Astrocyte of the hippocampus (primary cell): ENCODE results near the gene DNAJB8.

Source experiments
- DNase-seq: peaks from one replicate; pipeline ENCODE4 v3.0.0; 2011; ENCODE audit warnings: low read depth, low spot score

The DNAJB8 gene

DNA sequence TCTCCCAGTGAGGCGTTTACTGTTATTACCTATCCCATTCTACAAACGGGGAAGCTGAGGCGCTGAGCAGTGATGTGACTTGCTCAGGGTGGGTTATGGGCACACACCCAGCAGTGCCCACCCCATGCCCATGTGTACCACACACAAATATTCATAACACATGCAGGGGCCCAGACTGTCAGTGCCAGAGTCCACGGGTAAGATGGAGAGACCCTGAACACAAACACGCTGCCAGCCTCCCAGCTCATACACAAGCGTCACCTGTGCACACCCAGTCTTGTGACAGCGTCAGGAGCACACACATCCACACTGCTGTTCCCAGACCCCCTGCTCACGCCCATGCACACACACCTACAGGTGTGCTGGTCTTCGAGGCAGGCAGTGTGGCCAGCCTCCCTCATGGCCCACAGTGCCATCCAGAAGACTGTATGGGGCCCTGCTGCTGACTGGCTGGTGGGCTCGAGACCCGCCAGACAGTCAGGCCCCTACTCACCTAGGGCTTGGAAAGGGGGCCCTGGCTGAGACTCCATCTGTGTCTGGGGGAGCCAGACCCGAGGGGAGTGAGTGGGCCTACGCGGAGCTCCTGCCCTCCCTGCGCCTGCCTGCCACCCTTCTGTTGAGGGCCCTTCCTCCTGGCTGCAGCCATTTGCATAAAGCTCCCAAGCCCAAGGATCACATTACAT lies 39.4 kb downstream of the DNAJB8 start:
- no peak for DNase-seq

DNA sequence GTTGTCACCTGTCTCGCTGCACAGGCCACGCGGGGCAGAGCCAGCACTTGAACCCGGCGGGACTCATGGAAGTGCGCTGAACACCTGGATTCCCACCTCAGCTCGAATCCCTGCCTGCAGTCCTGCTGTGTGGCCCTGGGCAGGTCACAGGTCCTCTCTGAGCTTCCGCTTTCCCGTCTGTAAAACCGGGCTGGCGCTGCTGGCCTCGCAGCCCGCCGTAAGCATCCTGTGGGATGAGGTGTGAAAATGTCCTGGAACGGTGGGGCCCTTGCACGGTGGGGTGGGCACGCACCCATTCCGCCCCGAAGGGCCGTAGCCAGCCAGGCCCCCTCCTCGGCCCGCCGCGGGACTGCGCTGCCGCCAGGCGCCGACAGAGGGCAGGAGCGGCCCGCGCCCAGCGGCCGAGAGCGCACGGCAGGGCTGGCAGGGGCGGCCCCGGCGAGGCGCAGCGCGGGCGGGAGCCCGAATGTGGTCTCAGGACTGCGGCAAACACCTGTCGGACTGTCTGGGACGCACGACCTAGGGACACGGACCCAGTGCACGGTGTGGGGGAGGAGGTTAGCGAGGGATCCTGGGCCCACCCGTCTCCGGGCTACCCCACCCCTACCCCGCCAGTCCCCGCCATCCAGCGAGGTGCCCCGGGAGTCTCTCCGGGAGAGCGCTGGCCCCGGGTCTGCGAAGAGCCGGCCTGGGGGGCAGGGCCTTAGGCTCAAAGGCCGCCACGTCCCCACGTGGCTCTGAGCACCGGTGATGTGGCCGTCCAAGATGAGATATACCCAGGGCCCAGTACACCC lies 40.4 kb downstream of the DNAJB8 start:
- DNase-seq = peak; percentile 71

DNA sequence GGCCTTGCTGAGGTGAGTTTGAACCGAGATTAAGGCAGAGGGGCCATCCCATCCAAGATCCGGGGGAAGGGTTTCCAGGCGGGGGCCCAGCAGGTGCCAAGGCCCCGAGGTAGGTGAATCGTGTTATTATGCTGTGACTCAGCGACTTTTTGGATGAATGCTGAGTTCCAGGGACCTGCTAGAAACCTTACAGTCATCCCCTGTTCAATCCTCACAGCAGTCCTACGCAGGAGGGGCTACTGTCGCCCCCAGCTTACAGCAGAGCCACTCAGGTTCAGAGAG lies 40.9 kb downstream of the DNAJB8 start:
- no peak for DNase-seq

GRCh38 chr3:128425142-128425845 lies 41.4 kb downstream of the DNAJB8 start:
- no peak for DNase-seq

- DNase-seq = no peak
These were observed 42.1 kb downstream of the DNAJB8 start for GRCh38 chr3:128424508-128425069.

- DNase-seq = no peak
These were observed 43.1 kb downstream of the DNAJB8 start for GRCh38 chr3:128423525-128424147.

GRCh38 chr3:128422762-128423524 lies 43.7 kb downstream of the DNAJB8 start:
- DNase-seq = no peak

- DNase-seq = no peak
These were observed 44.7 kb downstream of the DNAJB8 start for GRCh38 chr3:128421966-128422365.

DNA sequence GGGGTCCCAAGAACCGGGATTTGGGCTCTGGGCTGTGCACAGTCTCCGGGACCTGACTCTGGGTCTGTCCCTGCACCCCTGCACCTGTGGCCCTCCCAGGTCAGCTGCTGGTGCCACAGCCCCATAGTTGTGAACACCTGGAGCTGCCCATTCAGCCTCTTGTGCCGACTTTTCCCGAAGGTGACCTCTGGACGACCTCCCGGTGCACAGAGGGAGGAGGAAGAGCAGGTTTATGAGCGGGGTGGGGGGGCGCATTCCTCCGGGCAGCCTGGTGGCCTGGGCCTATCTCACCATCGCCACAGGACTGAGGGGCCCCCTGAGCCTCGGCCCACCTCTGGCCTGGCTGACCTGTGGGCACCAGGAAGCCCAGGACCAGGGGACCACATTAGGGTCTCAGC lies 45.3 kb downstream of the DNAJB8 start:
- no peak for DNase-seq

- DNase-seq = no peak
These were observed 45.8 kb downstream of the DNAJB8 start for GRCh38 chr3:128420720-128421438.

GRCh38 chr3:128420289-128420688 lies 46.4 kb downstream of the DNAJB8 start:
- no peak for DNase-seq

- no peak for DNase-seq
These were observed 47.4 kb downstream of the DNAJB8 start for GRCh38 chr3:128419311-128419710.

GRCh38 chr3:128418900-128419299 lies 47.8 kb downstream of the DNAJB8 start:
- DNase-seq = no peak

GRCh38 chr3:128416578-128417211 lies 50.0 kb downstream of the DNAJB8 start:
- DNase-seq = peak; percentile 93

- no peak for DNase-seq
These were observed 50.7 kb downstream of the DNAJB8 start for GRCh38 chr3:128415773-128416577.

- DNase-seq = no peak
These were observed 51.4 kb downstream of the DNAJB8 start for GRCh38 chr3:128415200-128415772.

DNA sequence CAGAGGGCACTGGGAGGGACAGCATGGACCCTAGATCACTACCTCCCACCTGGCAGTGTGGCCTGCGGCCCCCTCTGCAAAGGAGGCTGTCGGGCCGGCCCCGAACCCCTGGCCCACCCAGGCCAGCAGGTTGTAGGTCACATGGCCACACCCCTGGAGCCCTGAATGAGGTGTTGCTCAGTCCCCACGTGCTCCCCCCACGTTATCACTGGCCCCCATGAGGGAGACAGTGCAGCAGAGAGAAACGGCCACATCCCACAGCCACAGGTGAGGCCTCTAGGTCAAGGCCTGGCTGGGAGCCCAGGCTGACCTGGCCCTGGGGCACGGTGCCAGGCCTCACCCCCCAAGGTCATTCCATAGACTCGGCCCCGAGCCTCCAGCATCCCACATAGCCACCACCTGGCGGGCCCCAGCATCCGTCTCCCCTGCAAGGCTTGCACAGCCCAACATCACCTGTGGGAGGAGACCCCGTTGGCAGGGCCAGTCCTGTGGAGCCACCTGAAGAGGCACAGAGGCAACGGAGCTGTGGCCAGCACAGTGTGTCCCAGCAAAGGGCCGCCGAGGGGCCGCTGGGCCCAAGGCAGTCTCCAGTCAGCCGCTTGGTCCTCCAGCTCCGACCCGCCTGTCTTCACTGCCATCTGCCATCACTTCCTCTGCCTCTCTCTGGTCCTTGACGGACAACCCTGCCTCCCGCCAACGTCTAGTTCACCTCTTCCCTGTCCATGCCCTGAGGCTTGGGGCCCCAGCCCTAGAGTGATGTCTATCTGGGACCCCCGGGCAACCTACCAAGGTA lies 53.1 kb downstream of the DNAJB8 start:
- DNase-seq = no peak

DNA sequence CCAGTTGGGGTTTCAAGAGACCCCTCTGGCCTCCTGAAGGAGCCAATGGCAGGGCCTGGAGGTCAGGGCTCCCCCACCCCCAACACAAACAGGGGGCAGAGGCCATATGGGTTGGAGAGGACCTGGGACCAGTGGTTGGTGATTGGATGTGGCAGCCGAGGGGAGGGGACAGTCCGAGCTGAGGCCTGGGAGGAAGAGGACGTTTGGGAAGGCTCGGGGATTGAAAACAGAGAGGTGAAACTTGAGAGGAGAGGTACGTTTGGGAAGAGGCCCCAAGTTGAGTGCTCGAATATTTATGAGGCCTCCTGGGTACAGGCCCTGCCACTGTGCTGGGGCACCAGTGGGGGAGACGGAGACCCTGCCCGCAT lies 53.7 kb downstream of the DNAJB8 start:
- DNase-seq = no peak
